ENCODE measurements around the gene TMPRSS4. TPM values are rescaled to one million over a fixed set of nuclear protein-coding genes. Genes with fewer than 3 reads are reported as not detected.

Gene TMPRSS4
- total and polyA plus RNA-seq, 9 of the 15 experiments (the other 6 are each of a cell fraction or from before 2014, with no cell fraction given): 4.0 to 10.0 (median 5.6) TPM

GRCh38 chr11:118102721-118103261 is 25.9 kb downstream of the TMPRSS4 start (continued):
- TF ChIP-seq ZHX1 (conservative IDR thresholded peaks at IDR 0.05; ENCODE audit: low read length): no peak
- TF ChIP-seq ZNF436 (CRISPR knock-in tag; IDR thresholded peaks at IDR 0.05): no peak
- no peak for TF ChIP-seq STAG1 (CRISPR knock-in tag; IDR thresholded peaks at IDR 0.05; ENCODE audit: borderline replicate concordance)
- no peak for TF ChIP-seq MEF2A (IDR thresholded peaks at IDR 0.05; ENCODE audit: control insufficient read depth, low read depth, low read length)
- TF ChIP-seq YY1 (IDR thresholded peaks at IDR 0.05; ENCODE audit: borderline replicate concordance in 1 of 3, control insufficient read depth in 1 of 3, extremely low read depth in 1 of 3, insufficient read depth in 3 of 3, insufficient read length in 1 of 3, insufficient replicate concordance in 2 of 3, low read depth in 1 of 3, low read length in 2 of 3): peak in 2 of 3 experiments; percentile 25 to 83
- peak; percentile 47; the same call in 1 of the 2 replicates for TF ChIP-seq CXXC5 (CRISPR knock-in tag; IDR thresholded peaks at IDR 0.05)
- no peak for TF ChIP-seq SRF (CRISPR knock-in tag; IDR thresholded peaks at IDR 0.05)
- TF ChIP-seq ZNF707 (CRISPR knock-in tag; conservative IDR thresholded peaks at IDR 0.05): no peak
- 0 out of 2 replicates have a peak, but pooled peaks have one; percentile 13 for TF ChIP-seq MYNN (IDR thresholded peaks at IDR 0.05)
- no peak for TF ChIP-seq MYNN (CRISPR knock-in tag; IDR thresholded peaks at IDR 0.05)
- TF ChIP-seq ZNF143 (CRISPR knock-in tag; IDR thresholded peaks at IDR 0.05): no peak
- TF ChIP-seq RFX7 (CRISPR knock-in tag; IDR thresholded peaks at IDR 0.05): no peak
- TF ChIP-seq BHLHE40 (IDR thresholded peaks at IDR 0.05; ENCODE audit: low read length): peak; percentile 77
- no peak for TF ChIP-seq FUS (optimal IDR thresholded peaks at IDR 0.05; ENCODE audit: low read depth, low read length)
- TF ChIP-seq ZNF778 (CRISPR knock-in tag; IDR thresholded peaks at IDR 0.05): no peak
- TF ChIP-seq PURB (CRISPR knock-in tag; IDR thresholded peaks at IDR 0.05; ENCODE audit: low read depth): no peak
- no peak for TF ChIP-seq POU5F1 (IDR thresholded peaks at IDR 0.05; ENCODE audit: borderline replicate concordance, low read depth, low read length, partially characterized antibody)
- TF ChIP-seq E2F3 (CRISPR knock-in tag; IDR thresholded peaks at IDR 0.05): no peak
- TF ChIP-seq ZNF639 (CRISPR knock-in tag; conservative IDR thresholded peaks at IDR 0.05 in 1 of 2, IDR thresholded peaks at IDR 0.05 in 1 of 2): no peak
- no peak for TF ChIP-seq POLR2B (IDR thresholded peaks at IDR 0.05; ENCODE audit: low read depth, partially characterized antibody)
- TF ChIP-seq HMGN3 (IDR thresholded peaks at IDR 0.05; ENCODE audit: borderline replicate concordance, extremely low read depth, insufficient read length, low read depth, low read length): no peak
- TF ChIP-seq ZNF79 (CRISPR knock-in tag; IDR thresholded peaks at IDR 0.05; ENCODE audit: low read depth): no peak
